ENCODE data around the gene TMA7B. TPM values are rescaled to one million over a fixed set of nuclear protein-coding genes. Genes with fewer than 3 reads are reported as not detected.

TMA7B gene
- total RNA-seq, 2 donors from 2014 or later: not detected

DNA sequence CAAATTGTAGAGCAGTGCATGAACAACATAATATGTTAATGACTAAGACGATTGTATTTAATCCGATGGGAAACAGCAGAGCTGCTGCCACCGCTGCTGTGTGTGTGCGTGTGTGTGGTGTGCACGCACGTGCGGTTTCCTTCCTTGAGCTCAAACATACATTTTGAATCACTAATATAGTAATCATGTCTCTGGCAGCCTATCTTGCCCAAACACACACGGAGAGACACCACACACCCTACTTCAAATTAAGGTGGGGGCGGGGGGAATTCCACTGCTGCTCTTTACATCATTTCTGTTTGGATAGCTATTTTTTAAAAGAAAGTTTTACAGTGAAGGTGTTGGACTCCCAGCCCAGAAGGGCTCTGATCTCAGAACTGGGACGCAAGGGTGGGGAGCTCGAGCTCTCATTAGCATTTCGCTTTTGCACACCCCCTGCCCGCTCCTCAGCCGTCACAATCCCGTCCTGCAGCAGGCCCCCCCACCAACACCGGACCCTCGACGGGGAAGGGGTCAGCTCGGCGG, 33.9 kb downstream of the TMA7B start:
- intact Hi-C loops (cut with DNase I, micrococcal nuclease): no loop called here
- no peak for ATAC-seq
- DNase-seq: peak in 1 of 2 donors; percentile 37

GRCh38 chr22:39994566-39995392, 34.6 kb downstream of the TMA7B start, which contains the start of gene FAM83F:
Gene FAM83F (plus strand): TSS chr22:39994954. CDS start chr22:39995043, 89 bp downstream.
- peak; percentile 54 to 81 for DNase-seq
- intact Hi-C loops (cut with DNase I, micrococcal nuclease): no loop called here
- ATAC-seq: peak; percentile 73

DNA sequence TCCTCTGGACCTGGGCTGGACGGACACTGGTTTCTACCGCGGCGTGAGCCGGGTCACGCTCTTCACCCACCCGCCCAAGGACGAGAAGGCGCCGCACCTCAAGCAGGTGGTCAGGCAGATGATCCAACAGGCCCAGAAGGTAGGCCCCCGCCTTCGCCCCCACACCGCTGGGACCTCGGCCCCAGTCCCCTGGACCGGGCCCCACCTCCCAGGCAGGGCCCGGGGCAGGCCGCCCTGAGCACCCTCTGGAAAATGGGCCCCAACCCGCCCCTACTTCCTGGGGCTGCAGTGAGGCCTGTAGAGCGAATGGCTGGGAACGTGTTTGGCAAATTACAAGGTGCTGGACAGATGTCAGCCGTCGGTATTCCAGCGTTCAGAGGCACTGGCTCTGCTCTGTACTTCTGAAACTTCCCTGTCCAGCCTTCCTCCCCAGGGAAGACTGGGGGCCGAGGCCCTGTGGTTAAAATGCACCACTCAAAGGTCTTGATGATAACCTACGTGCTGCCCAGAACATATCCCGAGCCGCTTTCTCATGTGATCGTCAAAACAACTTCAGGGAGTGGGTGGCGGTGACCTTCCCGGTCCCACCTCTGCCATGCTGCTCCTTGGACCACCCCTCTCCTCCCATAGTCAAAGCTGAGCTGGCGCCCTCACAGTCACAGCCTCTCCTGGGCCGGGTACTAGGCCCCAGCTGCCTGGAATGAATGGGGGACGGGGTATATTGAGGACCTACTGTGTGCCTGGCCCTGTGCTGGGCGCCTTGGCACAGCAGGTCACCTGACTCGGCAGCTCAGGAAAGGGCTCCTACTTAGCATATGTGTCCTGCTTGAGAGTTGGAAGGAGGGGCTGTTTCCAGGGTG, 35.4 kb downstream of the TMA7B start:
- DNase-seq (peak in 1 of 2 donors; percentile 35), ATAC-seq (peak; percentile 37)
- intact Hi-C loops (cut with DNase I, micrococcal nuclease): no loop called here

GRCh38 chr22:39996732-39997131, 36.5 kb downstream of the TMA7B start:
- ATAC-seq: no peak
- intact Hi-C loops (cut with DNase I, micrococcal nuclease): no loop called here
- no peak for DNase-seq

DNA sequence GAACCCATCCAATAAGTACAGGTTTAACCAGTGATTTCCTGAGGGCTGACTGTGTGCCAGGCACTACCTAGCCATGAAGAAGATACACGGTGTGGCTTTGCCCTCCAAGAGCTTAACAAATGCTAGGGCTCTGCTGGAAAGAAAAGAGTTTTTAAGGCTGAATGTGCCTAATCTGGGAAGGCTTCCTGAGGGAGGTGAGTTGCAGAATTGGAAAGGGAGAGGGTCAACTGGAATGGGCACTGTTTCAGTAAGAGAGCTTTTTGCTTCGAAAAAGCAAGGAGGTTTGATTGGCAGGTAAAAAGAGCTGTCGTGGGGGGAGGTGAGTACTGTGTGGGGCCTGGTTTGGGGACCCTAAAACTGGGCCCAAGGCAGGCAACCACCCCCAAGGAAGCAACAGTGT, 37.2 kb downstream of the TMA7B start:
- intact Hi-C loops (cut with DNase I, micrococcal nuclease): no loop called here
- no peak for DNase-seq
- no peak for ATAC-seq

- DNase-seq (peak; percentile 84 to 86), ATAC-seq (peak; percentile 69)
- intact Hi-C loops (cut with DNase I, micrococcal nuclease): no loop called here
These were observed 37.9 kb downstream of the TMA7B start for GRCh38 chr22:39997939-39998726.

DNA sequence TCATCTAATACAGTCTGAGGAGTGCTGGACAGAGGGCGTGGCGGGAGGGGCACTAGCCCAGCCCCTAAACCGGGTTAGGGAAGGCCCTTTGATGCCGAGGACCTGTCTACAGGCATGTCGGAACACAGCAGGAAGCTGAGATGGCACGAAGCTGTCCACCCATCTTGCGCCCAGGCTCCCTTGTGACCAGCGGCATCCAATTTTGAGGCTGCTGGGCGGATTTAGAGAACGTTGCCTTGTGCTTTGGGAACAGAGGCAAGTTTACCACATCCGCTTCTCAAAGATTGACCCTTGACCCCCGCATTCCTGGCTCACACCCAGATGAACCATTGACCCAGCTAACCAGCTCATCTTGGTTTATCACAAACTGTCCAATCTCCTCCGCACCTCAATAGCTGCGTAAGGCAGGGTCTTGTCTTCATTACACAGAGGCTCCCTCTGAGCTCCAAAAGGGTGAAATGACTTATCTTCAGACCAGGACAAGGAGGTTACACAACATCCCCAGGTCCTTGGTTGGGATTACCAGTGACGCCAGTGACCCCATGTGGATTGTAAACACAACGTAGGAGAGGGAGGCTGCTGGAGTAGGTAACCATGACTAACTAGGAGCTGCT, 39.1 kb downstream of the TMA7B start:
- peak; percentile 56 to 64 for DNase-seq
- ATAC-seq: peak; percentile 25

DNA sequence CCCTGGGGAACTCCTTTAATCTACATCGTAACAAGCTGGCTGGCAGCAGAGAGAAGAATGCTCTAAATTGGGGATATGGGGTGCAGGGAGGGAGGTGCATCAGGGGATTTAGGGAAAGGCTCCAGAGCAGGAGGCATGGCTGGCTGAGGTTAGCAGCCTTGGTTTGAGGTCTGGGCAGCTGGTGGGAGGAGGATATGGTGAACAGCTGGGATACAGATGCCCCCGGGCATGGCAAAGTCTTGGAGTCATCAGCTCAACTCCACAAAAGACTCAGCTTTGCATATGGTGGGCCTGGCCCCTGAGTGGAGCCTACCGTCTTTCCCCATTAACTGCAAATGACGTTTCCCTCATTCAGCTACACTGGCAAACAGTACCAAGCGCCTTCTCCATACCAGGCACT, 40.0 kb downstream of the TMA7B start:
- DNase-seq: no peak
- intact Hi-C loops (cut with DNase I, micrococcal nuclease): no loop called here
- no peak for ATAC-seq

More for the DNA sequence above, 39.1 kb downstream of the TMA7B start:
- intact Hi-C loops (cut with DNase I, micrococcal nuclease): no loop called here

DNA sequence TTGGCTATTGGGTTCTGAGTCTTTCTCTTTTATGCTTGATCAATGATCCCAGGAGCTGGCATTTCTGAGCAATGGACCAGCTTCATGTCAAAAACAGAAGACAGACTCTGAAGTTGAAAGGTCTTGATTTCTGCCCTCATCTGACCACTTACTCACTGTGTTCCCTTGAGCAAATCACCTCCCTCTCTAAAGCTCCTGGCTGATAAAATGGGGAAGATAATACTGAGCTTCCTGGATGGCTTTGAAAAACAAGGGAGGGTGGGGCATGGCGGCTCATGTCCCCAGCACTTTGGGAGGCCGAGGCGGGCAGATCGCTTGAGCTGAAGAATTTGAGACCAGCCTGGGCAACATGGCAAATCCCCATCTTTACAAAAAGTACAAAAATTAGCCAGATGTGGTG, 40.9 kb downstream of the TMA7B start:
- ATAC-seq (no peak), DNase-seq (no peak)
- intact Hi-C loops (cut with DNase I, micrococcal nuclease): no loop called here

DNA sequence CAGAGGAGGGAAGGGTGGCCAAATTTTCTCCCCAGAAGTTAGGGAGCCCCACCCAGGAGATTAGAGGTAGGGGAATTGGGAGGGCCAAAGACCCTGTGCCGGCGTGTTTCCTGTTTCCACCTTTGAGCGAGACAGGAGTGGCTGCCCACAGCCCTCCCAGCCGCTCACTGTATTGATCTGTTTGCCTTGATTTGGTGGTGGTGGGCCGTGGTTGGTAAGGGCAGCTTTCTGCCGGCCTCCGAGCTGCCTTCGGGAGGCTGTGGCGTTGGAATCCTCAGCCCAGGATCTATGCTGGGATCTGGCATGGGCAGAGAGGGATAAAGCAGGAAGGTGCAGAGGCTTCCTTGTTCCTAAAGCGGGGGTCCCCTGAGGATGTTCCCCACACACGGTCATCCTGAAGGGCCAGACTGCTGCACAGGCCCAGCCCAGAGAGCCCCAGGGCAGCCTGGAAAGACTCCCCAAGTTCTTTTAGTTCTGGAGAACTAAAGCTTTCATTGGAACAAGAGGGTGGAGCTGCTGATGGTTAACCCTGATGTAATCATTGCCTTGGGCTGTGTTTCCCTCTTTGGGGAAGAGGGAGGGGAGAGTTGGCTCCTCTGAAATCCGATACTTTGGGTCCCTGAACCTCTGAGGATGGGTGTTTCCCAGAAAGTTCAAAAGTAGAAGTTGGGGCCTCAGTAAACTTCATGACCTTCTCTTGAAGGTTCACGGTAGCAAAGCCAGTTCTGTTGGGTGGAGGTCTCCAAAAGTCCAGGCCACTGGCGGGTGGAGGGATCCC, 41.8 kb downstream of the TMA7B start:
- ATAC-seq (no peak), DNase-seq (no peak)
- intact Hi-C loops (cut with DNase I, micrococcal nuclease): no loop called here

GRCh38 chr22:40002935-40003715, 42.9 kb downstream of the TMA7B start:
- intact Hi-C loops (cut with DNase I, micrococcal nuclease): no loop called here
- DNase-seq (no peak), ATAC-seq (no peak)

DNA sequence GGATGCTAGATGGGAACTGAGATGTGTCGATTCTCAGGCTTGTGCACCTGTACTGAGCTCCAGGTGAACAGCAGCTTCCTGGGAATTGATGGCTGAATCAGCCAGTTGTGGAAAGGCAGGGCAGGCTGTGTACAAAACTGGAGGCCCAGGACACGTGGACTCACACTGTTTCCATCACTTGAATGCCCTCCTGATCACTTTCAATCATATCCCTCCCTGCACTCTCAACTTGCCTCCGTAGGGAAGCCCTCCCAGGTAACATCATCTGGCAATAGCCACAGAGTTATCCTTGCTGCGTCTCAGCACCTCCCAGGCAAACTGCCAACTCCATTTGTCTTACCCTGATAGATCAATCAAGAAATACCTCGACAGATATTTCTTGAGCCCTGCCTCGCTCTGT, 44.6 kb downstream of the TMA7B start:
- intact Hi-C loops (cut with DNase I, micrococcal nuclease): no loop called here
- DNase-seq: no peak
- no peak for ATAC-seq

GRCh38 chr22:40006641-40007040, 46.4 kb downstream of the TMA7B start:
- DNase-seq: no peak
- ATAC-seq: no peak
- intact Hi-C loops (cut with DNase I, micrococcal nuclease): no loop called here

DNA sequence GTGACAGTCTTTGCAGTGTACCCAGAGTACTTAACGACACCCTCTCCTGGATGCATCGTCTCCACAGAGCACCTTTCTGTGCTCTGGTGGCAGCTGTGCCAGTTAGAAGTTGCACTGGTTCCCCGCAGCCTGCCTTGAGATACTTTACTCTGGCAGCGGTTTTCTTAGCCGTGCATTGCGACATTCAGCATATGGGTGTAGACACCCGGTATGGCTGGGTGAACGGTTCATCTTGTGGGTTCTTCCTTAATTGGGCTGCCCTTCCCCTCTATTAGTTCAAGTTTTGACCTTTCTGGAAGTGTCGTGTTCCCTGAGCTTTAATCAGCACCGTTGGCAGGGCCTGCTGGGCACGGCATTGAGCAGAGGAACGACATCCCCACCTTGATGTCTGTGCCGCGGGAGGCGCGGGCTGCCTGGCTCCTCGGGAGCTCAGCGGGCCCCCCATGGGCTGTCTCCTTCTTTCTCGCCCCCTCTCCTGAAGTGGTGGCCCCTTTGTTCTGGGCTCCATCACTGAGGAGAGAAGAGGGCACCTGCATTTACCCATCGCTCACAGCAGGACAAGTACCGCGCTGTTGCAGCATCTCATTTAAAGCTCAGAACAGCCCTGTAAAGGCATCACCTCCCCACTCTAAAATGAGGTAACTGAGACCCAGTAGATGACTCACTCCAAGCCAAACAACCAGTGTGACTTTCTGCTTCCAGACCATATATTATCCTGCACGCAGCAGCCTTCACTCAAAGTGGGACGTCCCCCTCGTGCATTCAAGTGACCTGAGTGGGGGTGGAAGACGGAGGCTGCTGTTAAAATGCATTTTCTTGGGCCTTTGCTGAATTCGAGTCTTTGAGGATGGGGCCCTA, 47.9 kb downstream of the TMA7B start:
- intact Hi-C loops (cut with DNase I, micrococcal nuclease): no loop called here
- DNase-seq (no peak), ATAC-seq (no peak)

GRCh38 chr22:40008726-40009291, 48.6 kb downstream of the TMA7B start:
- intact Hi-C loops (cut with DNase I, micrococcal nuclease): no loop called here
- peak; percentile 23 for ATAC-seq
- DNase-seq: no peak

- DNase-seq (peak; percentile 28 to 47), ATAC-seq (peak; percentile 73)
- intact Hi-C loops (cut with DNase I, micrococcal nuclease): no loop called here
These were observed 49.1 kb downstream of the TMA7B start for GRCh38 chr22:40009292-40009774.
